GM23338 (cell line): ENCODE measurements around the gene CDH12.

Experiments used
- CREB1 ChIP-seq: fragments of 250-450 bp; sonication (Bioruptor Pico); IDR thresholded peaks from 2 replicates; pipeline ENCODE4 v1.5.0; 2020; ENCODE audit warnings: low read depth, mild to moderate bottlenecking, moderate library complexity
- EZH2 ChIP-seq: fragments of 200-600 bp; sonication (generic); IDR thresholded peaks from one replicate; pipeline ENCODE4 v1.8.0; 2017; ENCODE audit warnings: antibody characterized with exemption, mild to moderate bottlenecking, low read depth; ENCODE audit not compliant: unreplicated experiment
- EZH2phosphoT487 ChIP-seq: fragments of 200-600 bp; sonication (generic); IDR thresholded peaks from one replicate; pipeline ENCODE4 v1.8.1; 2018; ENCODE audit warnings: antibody characterized with exemption; ENCODE audit not compliant: unreplicated experiment
- JUNB ChIP-seq: IDR thresholded peaks from one replicate; pipeline ENCODE4 v1.6.1; 2016; ENCODE audit warnings: antibody characterized with exemption; ENCODE audit not compliant: unreplicated experiment
- POLR2AphosphoS5 ChIP-seq: IDR thresholded peaks from 2 replicates; pipeline ENCODE4 v1.6.1; 2016; ENCODE audit warnings: antibody characterized with exemption, low read depth
- STAT1 ChIP-seq: IDR thresholded peaks from one replicate; pipeline ENCODE4 v1.6.1; 2016; ENCODE audit warnings: antibody characterized with exemption; ENCODE audit not compliant: unreplicated experiment
- ZNF114 ChIP-seq: fragments of 250-450 bp; sonication (Bioruptor Pico); IDR thresholded peaks from 2 replicates; pipeline ENCODE4 v1.5.0; 2020; ENCODE audit warnings: mild to moderate bottlenecking, moderate library complexity
- ZNF331 ChIP-seq: fragments of 250-450 bp; sonication (Bioruptor Pico); IDR thresholded peaks from 2 replicates; pipeline ENCODE4 v1.5.0; 2020; ENCODE audit warnings: low read depth, mild to moderate bottlenecking, moderate library complexity
- TF ChIP-seq, protein P1 (sequence below), 2 experiments: fragments of 200-600 bp in 1 of 2; sonication (generic) in 1 of 2; conservative IDR thresholded peaks; 2 replicates each; pipeline versions ENCODE4 v1.5.1 to v1.6.1; 2016 to 2017; ENCODE audit warnings: antibody characterized with exemption in 2 of 2, low read depth in 2 of 2, mild to moderate bottlenecking in 2 of 2, moderate library complexity in 1 of 2
- TF ChIP-seq, protein P2 (sequence below): IDR thresholded peaks from one replicate; pipeline ENCODE4 v1.6.1; 2018; ENCODE audit warnings: antibody characterized with exemption; ENCODE audit not compliant: unreplicated experiment
- TF ChIP-seq, protein P3 (sequence below): IDR thresholded peaks from 2 replicates; pipeline ENCODE4 v1.6.1; 2016; ENCODE audit warnings: antibody characterized with exemption

GRCh38 chr5:21817668-21818369, 1035.3 kb downstream of the CDH12 start:
- TF ChIP-seq EZH2phosphoT487: no peak
- TF ChIP-seq, protein P1, sequence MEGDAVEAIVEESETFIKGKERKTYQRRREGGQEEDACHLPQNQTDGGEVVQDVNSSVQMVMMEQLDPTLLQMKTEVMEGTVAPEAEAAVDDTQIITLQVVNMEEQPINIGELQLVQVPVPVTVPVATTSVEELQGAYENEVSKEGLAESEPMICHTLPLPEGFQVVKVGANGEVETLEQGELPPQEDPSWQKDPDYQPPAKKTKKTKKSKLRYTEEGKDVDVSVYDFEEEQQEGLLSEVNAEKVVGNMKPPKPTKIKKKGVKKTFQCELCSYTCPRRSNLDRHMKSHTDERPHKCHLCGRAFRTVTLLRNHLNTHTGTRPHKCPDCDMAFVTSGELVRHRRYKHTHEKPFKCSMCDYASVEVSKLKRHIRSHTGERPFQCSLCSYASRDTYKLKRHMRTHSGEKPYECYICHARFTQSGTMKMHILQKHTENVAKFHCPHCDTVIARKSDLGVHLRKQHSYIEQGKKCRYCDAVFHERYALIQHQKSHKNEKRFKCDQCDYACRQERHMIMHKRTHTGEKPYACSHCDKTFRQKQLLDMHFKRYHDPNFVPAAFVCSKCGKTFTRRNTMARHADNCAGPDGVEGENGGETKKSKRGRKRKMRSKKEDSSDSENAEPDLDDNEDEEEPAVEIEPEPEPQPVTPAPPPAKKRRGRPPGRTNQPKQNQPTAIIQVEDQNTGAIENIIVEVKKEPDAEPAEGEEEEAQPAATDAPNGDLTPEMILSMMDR (conservative IDR thresholded peaks at IDR 0.05; ENCODE audit: low read depth in 2 of 2): peak in 1 of 2 experiments; percentile 69; a peak in 3 of 4 replicates
- no peak for TF ChIP-seq EZH2
- no peak for TF ChIP-seq POLR2AphosphoS5
- TF ChIP-seq JUNB: no peak
- TF ChIP-seq, protein P2, sequence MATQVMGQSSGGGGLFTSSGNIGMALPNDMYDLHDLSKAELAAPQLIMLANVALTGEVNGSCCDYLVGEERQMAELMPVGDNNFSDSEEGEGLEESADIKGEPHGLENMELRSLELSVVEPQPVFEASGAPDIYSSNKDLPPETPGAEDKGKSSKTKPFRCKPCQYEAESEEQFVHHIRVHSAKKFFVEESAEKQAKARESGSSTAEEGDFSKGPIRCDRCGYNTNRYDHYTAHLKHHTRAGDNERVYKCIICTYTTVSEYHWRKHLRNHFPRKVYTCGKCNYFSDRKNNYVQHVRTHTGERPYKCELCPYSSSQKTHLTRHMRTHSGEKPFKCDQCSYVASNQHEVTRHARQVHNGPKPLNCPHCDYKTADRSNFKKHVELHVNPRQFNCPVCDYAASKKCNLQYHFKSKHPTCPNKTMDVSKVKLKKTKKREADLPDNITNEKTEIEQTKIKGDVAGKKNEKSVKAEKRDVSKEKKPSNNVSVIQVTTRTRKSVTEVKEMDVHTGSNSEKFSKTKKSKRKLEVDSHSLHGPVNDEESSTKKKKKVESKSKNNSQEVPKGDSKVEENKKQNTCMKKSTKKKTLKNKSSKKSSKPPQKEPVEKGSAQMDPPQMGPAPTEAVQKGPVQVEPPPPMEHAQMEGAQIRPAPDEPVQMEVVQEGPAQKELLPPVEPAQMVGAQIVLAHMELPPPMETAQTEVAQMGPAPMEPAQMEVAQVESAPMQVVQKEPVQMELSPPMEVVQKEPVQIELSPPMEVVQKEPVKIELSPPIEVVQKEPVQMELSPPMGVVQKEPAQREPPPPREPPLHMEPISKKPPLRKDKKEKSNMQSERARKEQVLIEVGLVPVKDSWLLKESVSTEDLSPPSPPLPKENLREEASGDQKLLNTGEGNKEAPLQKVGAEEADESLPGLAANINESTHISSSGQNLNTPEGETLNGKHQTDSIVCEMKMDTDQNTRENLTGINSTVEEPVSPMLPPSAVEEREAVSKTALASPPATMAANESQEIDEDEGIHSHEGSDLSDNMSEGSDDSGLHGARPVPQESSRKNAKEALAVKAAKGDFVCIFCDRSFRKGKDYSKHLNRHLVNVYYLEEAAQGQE: no peak
- no peak for TF ChIP-seq STAT1
- TF ChIP-seq ZNF114 (CRISPR knock-in tag): no peak
- TF ChIP-seq CREB1 (CRISPR knock-in tag): no peak
- TF ChIP-seq, protein P3, sequence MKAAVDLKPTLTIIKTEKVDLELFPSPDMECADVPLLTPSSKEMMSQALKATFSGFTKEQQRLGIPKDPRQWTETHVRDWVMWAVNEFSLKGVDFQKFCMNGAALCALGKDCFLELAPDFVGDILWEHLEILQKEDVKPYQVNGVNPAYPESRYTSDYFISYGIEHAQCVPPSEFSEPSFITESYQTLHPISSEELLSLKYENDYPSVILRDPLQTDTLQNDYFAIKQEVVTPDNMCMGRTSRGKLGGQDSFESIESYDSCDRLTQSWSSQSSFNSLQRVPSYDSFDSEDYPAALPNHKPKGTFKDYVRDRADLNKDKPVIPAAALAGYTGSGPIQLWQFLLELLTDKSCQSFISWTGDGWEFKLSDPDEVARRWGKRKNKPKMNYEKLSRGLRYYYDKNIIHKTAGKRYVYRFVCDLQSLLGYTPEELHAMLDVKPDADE: no peak
- TF ChIP-seq ZNF331 (CRISPR knock-in tag): no peak
